G401 (cell line): ENCODE data around the gene DNMBP. TPM values are rescaled to one million over a fixed set of nuclear protein-coding genes. Genes with fewer than 3 reads are reported as not detected.
"Not testable (repeated sequence)": the region's sequence is repeated elsewhere in the genome, so short reads cannot be mapped to it uniquely, and the experiment has no call there.

Experiments
- DNase-seq: peaks from one replicate; pipeline ENCODE4 v3.0.0-alpha.2; 2015; ENCODE audit warnings: low spot score
- in situ Hi-C: cut with HindIII; loops from 2 replicates; pipeline ENCODE4 v1.10.0; 2016; ENCODE audit warnings: low sequenced_read_pairs, mixed read lengths
- total RNA-seq: library from RNA; depleted of rRNA; stranded (reverse); fragments of >200 nt; shearing (Covaris generic); gene quantifications from 2 replicates; pipeline ENCODE4 v1.2.3, GENCODE V29; 2014

DNMBP gene
- total RNA-seq, 1 experiment from 2014 or later = 17.7 TPM

GRCh38 chr10:99996671-99997648, 12.8 kb downstream of the DNMBP start:
- DNase-seq = no peak

GRCh38 chr10:99995713-99996112, 14.0 kb downstream of the DNMBP start:
- DNase-seq = no peak
- in situ Hi-C loops = no loop called here

More at GRCh38 chr10:99996671-99997648, 12.8 kb downstream of the DNMBP start:
- in situ Hi-C loops = no loop called here

- no peak for DNase-seq
- in situ Hi-C loops = no loop called here
These were observed 14.5 kb downstream of the DNMBP start for GRCh38 chr10:99995269-99995668.

GRCh38 chr10:99994801-99995200, 14.9 kb downstream of the DNMBP start:
- no peak for DNase-seq
- in situ Hi-C loops = no loop called here

GRCh38 chr10:99993701-99994689, 15.8 kb downstream of the DNMBP start:
- DNase-seq = no peak
- in situ Hi-C loops = no loop called here

GRCh38 chr10:99985637-99986036, 24.1 kb downstream of the DNMBP start:
- in situ Hi-C loops, DNase-seq: not testable (repeated sequence)

- no peak for DNase-seq
- in situ Hi-C loops = no loop called here
These were observed 25.3 kb downstream of the DNMBP start for GRCh38 chr10:99984211-99985034.

GRCh38 chr10:99983280-99983988, 26.3 kb downstream of the DNMBP start:
- peak; percentile 63 for DNase-seq
- in situ Hi-C loops = no loop called here

GRCh38 chr10:99982728-99983127, 27.0 kb downstream of the DNMBP start:
- in situ Hi-C loops = no loop called here

GRCh38 chr10:99981581-99982199, 28.1 kb downstream of the DNMBP start:
- in situ Hi-C loops = no loop called here
- DNase-seq = peak; percentile 69

More at GRCh38 chr10:99982728-99983127, 27.0 kb downstream of the DNMBP start:
- no peak for DNase-seq

- in situ Hi-C loops = no loop called here
- DNase-seq = no peak
These were observed 30.6 kb downstream of the DNMBP start for GRCh38 chr10:99979066-99979685.

GRCh38 chr10:99977916-99978315, 31.8 kb downstream of the DNMBP start:
- no peak for DNase-seq

GRCh38 chr10:99976886-99977665, 32.7 kb downstream of the DNMBP start:
- in situ Hi-C loops = no loop called here
- DNase-seq = peak; percentile 17

More at GRCh38 chr10:99977916-99978315, 31.8 kb downstream of the DNMBP start:
- in situ Hi-C loops = no loop called here

GRCh38 chr10:99975942-99976809, 33.6 kb downstream of the DNMBP start:
- in situ Hi-C loops = no loop called here

GRCh38 chr10:99975106-99975829, 34.5 kb downstream of the DNMBP start:
- in situ Hi-C loops = no loop called here
- no peak for DNase-seq

More at GRCh38 chr10:99975942-99976809, 33.6 kb downstream of the DNMBP start:
- no peak for DNase-seq
